Neural cell (in vitro differentiated cells): ENCODE measurements around the gene MBTPS2. TPM values are rescaled to one million over a fixed set of nuclear protein-coding genes. Genes with fewer than 3 reads are reported as not detected.

Experiments used
- H2AFZ ChIP-seq: fragments of 200-600, 300-800 bp; sonication (generic), shearing (Covaris generic); 2 replicates; pipeline ENCODE4 v1.6.0; 2014; ENCODE audit warnings: low read depth, mild to moderate bottlenecking, antibody characterized with exemption, low read length, moderate library complexity
- H3F3A ChIP-seq: fragments of 200-600 bp; shearing (Covaris generic); 2 replicates; pipeline ENCODE4 v1.6.1; 2016; ENCODE audit warnings: mild to moderate bottlenecking, moderate library complexity, mixed read lengths, antibody characterized with exemption, low read length; ENCODE audit not compliant: insufficient read depth, poor library complexity, severe bottlenecking
- H3K27ac ChIP-seq: fragments of 200-600, 300-800 bp; sonication (generic), shearing (Covaris generic); 2 replicates; pipeline ENCODE4 v1.5.1; 2014; ENCODE audit warnings: mild to moderate bottlenecking, low read length, moderate library complexity
- H3K27me3 ChIP-seq: fragments of 300-800, 200-600 bp; sonication (generic), shearing (Covaris generic); 2 replicates; pipeline ENCODE4 v1.6.0; 2014; ENCODE audit warnings: mild to moderate bottlenecking, low read depth, low read length, moderate library complexity; ENCODE audit not compliant: insufficient read depth
- H3K36me3 ChIP-seq: fragments of 300-800, 200-600 bp; sonication (generic), shearing (Covaris generic); 2 replicates; pipeline ENCODE4 v1.5.1; 2014; ENCODE audit warnings: mild to moderate bottlenecking, antibody characterized with exemption, low read length, moderate library complexity; ENCODE audit not compliant: insufficient read depth
- H3K4me2 ChIP-seq: fragments of 300-800, 200-600 bp; sonication (generic), shearing (Covaris generic); 2 replicates; pipeline ENCODE4 v1.6.0; 2014; ENCODE audit warnings: mild to moderate bottlenecking, low read length
- H3K4me3 ChIP-seq: fragments of 300-800, 200-600 bp; sonication (generic), shearing (Covaris generic); 2 replicates; pipeline ENCODE4 v1.5.1; 2014; ENCODE audit warnings: mild to moderate bottlenecking, low read length, moderate library complexity
- H3K79me2 ChIP-seq: fragments of 200-600 bp; shearing (Covaris generic); replicated peaks from 2 replicates; pipeline ENCODE4 v1.6.0; 2014; ENCODE audit warnings: mild to moderate bottlenecking, low read length, moderate library complexity; ENCODE audit not compliant: insufficient read depth
- H3K9ac ChIP-seq: fragments of 300-800, 200-600 bp; sonication (generic), shearing (Covaris generic); 2 replicates; pipeline ENCODE4 v1.6.1; 2016; ENCODE audit warnings: mild to moderate bottlenecking, low read length, mixed read lengths
- H3K9me2 ChIP-seq: fragments of 200-600 bp; shearing (Covaris generic); 2 replicates; pipeline ENCODE4 v1.6.1; 2016; ENCODE audit warnings: mild to moderate bottlenecking, low read length, mixed read lengths; ENCODE audit not compliant: insufficient read depth
- H3K9me3 ChIP-seq: fragments of 200-600, 300-800 bp; sonication (generic), shearing (Covaris generic); 2 replicates; pipeline ENCODE4 v1.6.1; 2016; ENCODE audit warnings: mild to moderate bottlenecking, mixed run types, low read length, moderate library complexity, mixed read lengths
- H4K20me1 ChIP-seq: fragments of 200-600 bp; shearing (Covaris generic); 2 replicates; pipeline ENCODE4 v1.6.1; 2016; ENCODE audit warnings: mild to moderate bottlenecking, mixed run types; ENCODE audit not compliant: insufficient read depth
- EP300 ChIP-seq: fragments of 450-650 bp; conservative IDR thresholded peaks from 2 replicates; pipeline ENCODE4 v1.6.1; 2014; ENCODE audit warnings: antibody characterized with exemption, mild to moderate bottlenecking, moderate library complexity; ENCODE audit not compliant: poor library complexity, severe bottlenecking
- EZH2 ChIP-seq: fragments of 200-600, 300-800 bp; shearing (Covaris generic), sonication (generic); IDR thresholded peaks from 2 replicates; pipeline ENCODE4 v1.6.1; 2014; ENCODE audit warnings: antibody characterized with exemption, low read length, borderline replicate concordance, mild to moderate bottlenecking; ENCODE audit not compliant: insufficient read depth, poor library complexity, severe bottlenecking
- MXI1 ChIP-seq: fragments of 450-650 bp; conservative IDR thresholded peaks from 2 replicates; pipeline ENCODE4 v1.6.1; 2014; ENCODE audit warnings: antibody characterized with exemption, mild to moderate bottlenecking; ENCODE audit not compliant: poor library complexity, severe bottlenecking
- POLR2AphosphoS5 ChIP-seq: IDR thresholded peaks from 2 replicates; pipeline ENCODE4 v1.6.1; 2012
- RAD21 ChIP-seq: fragments of 450-650 bp; conservative IDR thresholded peaks from 2 replicates; pipeline ENCODE4 v1.6.1; 2014; ENCODE audit warnings: antibody characterized with exemption, mild to moderate bottlenecking, moderate library complexity
- SMC3 ChIP-seq: fragments of 450-650 bp; conservative IDR thresholded peaks from 2 replicates; pipeline ENCODE4 v1.6.1; 2014; ENCODE audit warnings: antibody characterized with exemption, mild to moderate bottlenecking, moderate library complexity; ENCODE audit not compliant: poor library complexity
- TAF1 ChIP-seq: IDR thresholded peaks from 2 replicates; pipeline ENCODE4 v1.6.1; 2012; ENCODE audit warnings: low read depth
- polyA plus RNA-seq: library from polyadenylated mRNA; depleted of rRNA; stranded (reverse); fragments of >200 nt; gene quantifications from 2 replicates; pipeline ENCODE4 v1.2.3, GENCODE V29; 2014
- TF ChIP-seq, protein P1 (sequence below): fragments of 450-650 bp; IDR thresholded peaks from 2 replicates; pipeline ENCODE4 v1.5.1; 2014; ENCODE audit warnings: antibody characterized with exemption, mild to moderate bottlenecking, moderate library complexity; ENCODE audit not compliant: poor library complexity, severe bottlenecking
- TF ChIP-seq, protein P2 (sequence below): IDR thresholded peaks from 2 replicates; pipeline ENCODE4 v1.6.1; 2012; ENCODE audit warnings: borderline replicate concordance

The MBTPS2 gene
- polyA plus RNA-seq, 1 donor from 2014 or later = 11.1 TPM

DNA sequence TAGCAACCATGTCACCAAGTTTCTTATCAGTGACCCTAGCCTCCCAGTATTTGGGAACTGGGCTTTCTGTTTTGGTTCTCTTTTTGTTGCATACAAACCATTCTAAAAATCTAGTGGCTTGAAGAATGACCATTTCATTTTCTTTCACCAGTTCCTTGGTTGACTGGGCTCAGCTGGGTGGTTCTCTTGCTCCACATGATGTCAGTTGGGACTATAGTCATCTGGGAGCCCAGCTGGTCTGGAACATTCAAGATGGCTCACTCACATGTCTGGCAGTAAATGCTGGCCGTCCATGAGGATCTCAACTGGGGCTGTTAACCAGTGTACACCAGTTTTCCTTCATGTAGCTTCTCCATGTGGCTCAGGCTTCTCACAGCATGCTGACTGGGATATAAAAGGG lies 27.6 kb upstream of the MBTPS2 start:
- TF ChIP-seq TAF1 (no peak), SMC3 (no peak)

DNA sequence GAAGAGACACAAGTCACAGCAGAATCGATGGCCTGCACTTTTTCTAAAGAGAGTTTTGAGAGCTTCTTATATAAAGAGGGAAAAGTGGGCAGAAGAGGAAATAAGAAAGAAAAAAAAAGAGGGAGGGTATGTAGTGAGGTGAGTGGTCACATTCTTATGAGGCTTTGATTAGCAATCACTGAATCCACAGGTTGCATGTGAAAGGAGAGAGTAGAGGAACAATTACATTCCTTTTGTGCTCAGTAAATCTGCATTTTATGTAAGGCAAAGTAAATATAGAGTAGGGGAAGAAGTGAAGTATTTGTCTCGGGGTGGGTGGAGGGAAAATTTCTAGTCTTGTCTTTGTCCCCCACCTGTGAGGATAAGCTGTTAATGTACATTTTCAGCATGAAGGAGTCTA lies 26.8 kb upstream of the MBTPS2 start:
- TF ChIP-seq SMC3 = no peak
- no peak for TF ChIP-seq RAD21
- no peak for TF ChIP-seq TAF1
- TF ChIP-seq, protein P1, sequence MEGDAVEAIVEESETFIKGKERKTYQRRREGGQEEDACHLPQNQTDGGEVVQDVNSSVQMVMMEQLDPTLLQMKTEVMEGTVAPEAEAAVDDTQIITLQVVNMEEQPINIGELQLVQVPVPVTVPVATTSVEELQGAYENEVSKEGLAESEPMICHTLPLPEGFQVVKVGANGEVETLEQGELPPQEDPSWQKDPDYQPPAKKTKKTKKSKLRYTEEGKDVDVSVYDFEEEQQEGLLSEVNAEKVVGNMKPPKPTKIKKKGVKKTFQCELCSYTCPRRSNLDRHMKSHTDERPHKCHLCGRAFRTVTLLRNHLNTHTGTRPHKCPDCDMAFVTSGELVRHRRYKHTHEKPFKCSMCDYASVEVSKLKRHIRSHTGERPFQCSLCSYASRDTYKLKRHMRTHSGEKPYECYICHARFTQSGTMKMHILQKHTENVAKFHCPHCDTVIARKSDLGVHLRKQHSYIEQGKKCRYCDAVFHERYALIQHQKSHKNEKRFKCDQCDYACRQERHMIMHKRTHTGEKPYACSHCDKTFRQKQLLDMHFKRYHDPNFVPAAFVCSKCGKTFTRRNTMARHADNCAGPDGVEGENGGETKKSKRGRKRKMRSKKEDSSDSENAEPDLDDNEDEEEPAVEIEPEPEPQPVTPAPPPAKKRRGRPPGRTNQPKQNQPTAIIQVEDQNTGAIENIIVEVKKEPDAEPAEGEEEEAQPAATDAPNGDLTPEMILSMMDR = no peak
- TF ChIP-seq EZH2 = no peak
- TF ChIP-seq EP300 = no peak
- TF ChIP-seq POLR2AphosphoS5 = no peak
- TF ChIP-seq, protein P2, sequence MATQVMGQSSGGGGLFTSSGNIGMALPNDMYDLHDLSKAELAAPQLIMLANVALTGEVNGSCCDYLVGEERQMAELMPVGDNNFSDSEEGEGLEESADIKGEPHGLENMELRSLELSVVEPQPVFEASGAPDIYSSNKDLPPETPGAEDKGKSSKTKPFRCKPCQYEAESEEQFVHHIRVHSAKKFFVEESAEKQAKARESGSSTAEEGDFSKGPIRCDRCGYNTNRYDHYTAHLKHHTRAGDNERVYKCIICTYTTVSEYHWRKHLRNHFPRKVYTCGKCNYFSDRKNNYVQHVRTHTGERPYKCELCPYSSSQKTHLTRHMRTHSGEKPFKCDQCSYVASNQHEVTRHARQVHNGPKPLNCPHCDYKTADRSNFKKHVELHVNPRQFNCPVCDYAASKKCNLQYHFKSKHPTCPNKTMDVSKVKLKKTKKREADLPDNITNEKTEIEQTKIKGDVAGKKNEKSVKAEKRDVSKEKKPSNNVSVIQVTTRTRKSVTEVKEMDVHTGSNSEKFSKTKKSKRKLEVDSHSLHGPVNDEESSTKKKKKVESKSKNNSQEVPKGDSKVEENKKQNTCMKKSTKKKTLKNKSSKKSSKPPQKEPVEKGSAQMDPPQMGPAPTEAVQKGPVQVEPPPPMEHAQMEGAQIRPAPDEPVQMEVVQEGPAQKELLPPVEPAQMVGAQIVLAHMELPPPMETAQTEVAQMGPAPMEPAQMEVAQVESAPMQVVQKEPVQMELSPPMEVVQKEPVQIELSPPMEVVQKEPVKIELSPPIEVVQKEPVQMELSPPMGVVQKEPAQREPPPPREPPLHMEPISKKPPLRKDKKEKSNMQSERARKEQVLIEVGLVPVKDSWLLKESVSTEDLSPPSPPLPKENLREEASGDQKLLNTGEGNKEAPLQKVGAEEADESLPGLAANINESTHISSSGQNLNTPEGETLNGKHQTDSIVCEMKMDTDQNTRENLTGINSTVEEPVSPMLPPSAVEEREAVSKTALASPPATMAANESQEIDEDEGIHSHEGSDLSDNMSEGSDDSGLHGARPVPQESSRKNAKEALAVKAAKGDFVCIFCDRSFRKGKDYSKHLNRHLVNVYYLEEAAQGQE = no peak
- no peak for TF ChIP-seq MXI1

More for the DNA sequence above, 27.6 kb upstream of the MBTPS2 start:
- no peaks in the 10 kb centered on the region for H3K9me2 ChIP-seq
- H3K4me2 ChIP-seq = no peak overlapping the region
- no peak overlapping the region for H3K4me3 ChIP-seq
- H3F3A ChIP-seq = no peaks in the 10 kb centered on the region
- no peak overlapping the region for H2AFZ ChIP-seq
- H3K79me2 ChIP-seq = no peaks in the 10 kb centered on the region
- H4K20me1 ChIP-seq = no peaks in the 10 kb centered on the region
- H3K36me3 ChIP-seq = no peaks in the 10 kb centered on the region
- no peaks in the 10 kb centered on the region for H3K27me3 ChIP-seq
- H3K27ac ChIP-seq = no peak overlapping the region
- no peak overlapping the region for H3K9ac ChIP-seq
- no peaks in the 10 kb centered on the region for H3K9me3 ChIP-seq

More for the DNA sequence above, 26.8 kb upstream of the MBTPS2 start:
- Histone ChIP-seq H3K9ac (no peak overlapping the region), H3K36me3 (no peaks in the 10 kb centered on the region), H3K9me2 (no peaks in the 10 kb centered on the region), H3K79me2 (no peaks in the 10 kb centered on the region), H3F3A (no peaks in the 10 kb centered on the region), H2AFZ (no peak overlapping the region), H3K4me3 (no peak overlapping the region), H3K9me3 (no peaks in the 10 kb centered on the region), H3K27ac (no peak overlapping the region), H3K27me3 (no peaks in the 10 kb centered on the region), H3K4me2 (no peak overlapping the region), H4K20me1 (no peaks in the 10 kb centered on the region)
